GM23338 (cell line): ENCODE measurements around the gene CPNE5. TPM values are rescaled to one million over a fixed set of nuclear protein-coding genes. Genes with fewer than 3 reads are reported as not detected.

ENCODE experiments used
- ATAC-seq: fragments of 200-7000 bp; cut with Tn5 transposase; 3 replicates; pipeline ENCODE4 v1.9.1; 2020
- DNase-seq: peaks from one replicate; pipeline ENCODE4 v3.0.0-alpha.2; 2015; ENCODE audit warnings: low spot score
- H2AFZ ChIP-seq: fragments of 200-600 bp; sonication (generic); 2 replicates; pipeline ENCODE4 v1.8.0; 2016; ENCODE audit warnings: antibody characterized with exemption, mild to moderate bottlenecking, moderate library complexity
- H3F3A ChIP-seq: fragments of 200-600 bp; sonication (generic); replicated peaks from 2 replicates; pipeline ENCODE4 v1.8.0; 2017; ENCODE audit warnings: antibody characterized with exemption, mixed run types, low read depth
- H3K27ac ChIP-seq: fragments of 200-600 bp; sonication (generic); 2 replicates; pipeline ENCODE4 v1.6.1; 2016; ENCODE audit warnings: low read depth
- H3K27me3 ChIP-seq: fragments of 200-600 bp; sonication (generic); 2 replicates; pipeline ENCODE4 v1.8.0; 2016; ENCODE audit warnings: mild to moderate bottlenecking, mixed run types, moderate library complexity; ENCODE audit not compliant: insufficient read depth
- H3K36me3 ChIP-seq: fragments of 200-600 bp; sonication (generic); 2 replicates; pipeline ENCODE4 v1.8.0; 2016; ENCODE audit warnings: mild to moderate bottlenecking; ENCODE audit not compliant: insufficient read depth
- H3K4me1 ChIP-seq: fragments of 200-600 bp; sonication (generic); 2 replicates; pipeline ENCODE4 v1.8.0; 2016; ENCODE audit warnings: mild to moderate bottlenecking, moderate library complexity; ENCODE audit not compliant: insufficient read depth
- H3K4me2 ChIP-seq: fragments of 200-600 bp; sonication (generic); 2 replicates; pipeline ENCODE4 v1.7.1; 2017; ENCODE audit warnings: mixed run types
- H3K4me3 ChIP-seq: fragments of 200-600 bp; sonication (generic); 2 replicates; pipeline ENCODE4 v1.6.1; 2016; ENCODE audit warnings: mixed run types
- H3K79me2 ChIP-seq: fragments of 200-600 bp; sonication (generic); replicated peaks from 2 replicates; pipeline ENCODE4 v1.8.0; 2017; ENCODE audit warnings: mild to moderate bottlenecking; ENCODE audit not compliant: insufficient read depth
- H3K9me2 ChIP-seq: fragments of 200-600 bp; sonication (generic); 2 replicates; pipeline ENCODE4 v1.8.0; 2017; ENCODE audit not compliant: insufficient read depth
- H4K20me1 ChIP-seq: fragments of 200-600 bp; sonication (generic); replicated peaks from 2 replicates; pipeline ENCODE4 v1.8.0; 2017; ENCODE audit warnings: mild to moderate bottlenecking; ENCODE audit not compliant: insufficient read depth
- H3K27ac Mint-ChIP-seq: 2 replicates; pipeline ENCODE4 v1.8.0; 2020; ENCODE audit warnings: inconsistent platforms, mild to moderate bottlenecking, moderate library complexity, mixed read lengths
- H3K27me3 Mint-ChIP-seq: 3 replicates; pipeline ENCODE4 v1.8.0; 2022; ENCODE audit warnings: low read depth, mild to moderate bottlenecking, moderate library complexity, mixed read lengths, inconsistent platforms; ENCODE audit not compliant: insufficient read depth, poor library complexity
- H3K36me3 Mint-ChIP-seq: 3 replicates; pipeline ENCODE4 v1.8.0; 2021; ENCODE audit warnings: low read depth, mild to moderate bottlenecking, inconsistent platforms, moderate library complexity, mixed read lengths
- H3K4me1 Mint-ChIP-seq: 3 replicates; pipeline ENCODE4 v1.8.0; 2020; ENCODE audit warnings: mild to moderate bottlenecking, inconsistent platforms, mixed read lengths
- H3K4me3 Mint-ChIP-seq: 3 replicates; pipeline ENCODE4 v1.8.0; 2021; ENCODE audit warnings: moderate library complexity, mild to moderate bottlenecking, inconsistent platforms, mixed read lengths
- H3K9me3 Mint-ChIP-seq: 3 replicates; pipeline ENCODE4 v1.8.0; 2020; ENCODE audit warnings: moderate library complexity, mild to moderate bottlenecking, inconsistent platforms, mixed read lengths
- CREB1 ChIP-seq: fragments of 250-450 bp; sonication (Bioruptor Pico); IDR thresholded peaks from 2 replicates; pipeline ENCODE4 v1.5.0; 2020; ENCODE audit warnings: low read depth, mild to moderate bottlenecking, moderate library complexity
- ETS1 ChIP-seq: IDR thresholded peaks from 2 replicates; pipeline ENCODE4 v1.6.1; 2016; ENCODE audit warnings: antibody characterized with exemption
- EZH2 ChIP-seq: fragments of 200-600 bp; sonication (generic); IDR thresholded peaks from one replicate; pipeline ENCODE4 v1.8.0; 2017; ENCODE audit warnings: antibody characterized with exemption, mild to moderate bottlenecking, low read depth; ENCODE audit not compliant: unreplicated experiment
- EZH2phosphoT487 ChIP-seq: fragments of 200-600 bp; sonication (generic); IDR thresholded peaks from one replicate; pipeline ENCODE4 v1.8.1; 2018; ENCODE audit warnings: antibody characterized with exemption; ENCODE audit not compliant: unreplicated experiment
- JUNB ChIP-seq: IDR thresholded peaks from one replicate; pipeline ENCODE4 v1.6.1; 2016; ENCODE audit warnings: antibody characterized with exemption; ENCODE audit not compliant: unreplicated experiment
- NANOG ChIP-seq: IDR thresholded peaks from 2 replicates; pipeline ENCODE4 v1.6.1; 2016; ENCODE audit warnings: antibody characterized with exemption, borderline replicate concordance
- POLR2AphosphoS5 ChIP-seq: IDR thresholded peaks from 2 replicates; pipeline ENCODE4 v1.6.1; 2016; ENCODE audit warnings: antibody characterized with exemption, low read depth
- ZNF114 ChIP-seq: fragments of 250-450 bp; sonication (Bioruptor Pico); IDR thresholded peaks from 2 replicates; pipeline ENCODE4 v1.5.0; 2020; ENCODE audit warnings: mild to moderate bottlenecking, moderate library complexity
- ZNF331 ChIP-seq: fragments of 250-450 bp; sonication (Bioruptor Pico); IDR thresholded peaks from 2 replicates; pipeline ENCODE4 v1.5.0; 2020; ENCODE audit warnings: low read depth, mild to moderate bottlenecking, moderate library complexity
- polyA plus RNA-seq: library from polyadenylated mRNA; unstranded; fragments of >200 nt; fragmentation: Nextera tagmentation; extraction: Ambion mirVana; gene quantifications from 2 replicates; pipeline ENCODE4 v1.2.1, GENCODE V29; 2016
- total RNA-seq: library from RNA; depleted of rRNA; stranded (reverse); fragments of >200 nt; shearing (Covaris generic); gene quantifications from 2 replicates; pipeline ENCODE4 v1.2.3, GENCODE V29; 2014
- TF ChIP-seq, protein P1 (sequence below), 2 experiments: fragments of 200-600 bp in 1 of 2; sonication (generic) in 1 of 2; conservative IDR thresholded peaks; 2 replicates each; pipeline versions ENCODE4 v1.5.1 to v1.6.1; 2016 to 2017; ENCODE audit warnings: antibody characterized with exemption in 2 of 2, low read depth in 2 of 2, mild to moderate bottlenecking in 2 of 2, moderate library complexity in 1 of 2
- TF ChIP-seq, protein P2 (sequence below): IDR thresholded peaks from one replicate; pipeline ENCODE4 v1.6.1; 2018; ENCODE audit warnings: antibody characterized with exemption; ENCODE audit not compliant: unreplicated experiment

Gene CPNE5
- total and polyA plus RNA-seq, 2 experiments from 2014 or later: 0.14 to 0.42 TPM

- Mint-ChIP-seq H3K4me3 (no peak overlapping the region), H3K27ac (no peak overlapping the region), H3K36me3 (peaks cover 64% of the 10 kb centered on the region), H3K4me1 (peaks cover 61% of the 10 kb centered on the region), H3K9me3 (peaks cover 7% of the 10 kb centered on the region; the same call in 2 of the 3 replicates), H3K27me3 (peaks cover 10% of the 10 kb centered on the region)
- H3K4me1 ChIP-seq: peaks cover 11% of the 10 kb centered on the region
- H2AFZ ChIP-seq: no peak overlapping the region
- 0 out of 2 replicates have a peak, but pooled peaks cover 3% of the 10 kb centered on the region for H3F3A ChIP-seq
- H3K27ac ChIP-seq: no peak overlapping the region; the same call in 1 of the 2 replicates
- peaks cover 92% of the 10 kb centered on the region for H3K79me2 ChIP-seq
- TF ChIP-seq ZNF331 (CRISPR knock-in tag) (no peak), EZH2 (no peak), ETS1 (no peak), ZNF114 (no peak), JUNB (no peak), POLR2AphosphoS5 (no peak), CREB1 (no peak)
- H3K4me2 ChIP-seq: no peak overlapping the region
- H3K36me3 ChIP-seq: peaks cover 12% of the 10 kb centered on the region
- H4K20me1 ChIP-seq: peaks cover 42% of the 10 kb centered on the region
- no peak for ATAC-seq
- H3K4me3 ChIP-seq: no peak overlapping the region
- no peaks in the 10 kb centered on the region for H3K9me2 ChIP-seq
- no peak for DNase-seq
- H3K27me3 ChIP-seq: no peaks in the 10 kb centered on the region
Observed at GRCh38 chr6:36862848-36863382, 23.7 kb upstream of the CPNE5 start.

DNA sequence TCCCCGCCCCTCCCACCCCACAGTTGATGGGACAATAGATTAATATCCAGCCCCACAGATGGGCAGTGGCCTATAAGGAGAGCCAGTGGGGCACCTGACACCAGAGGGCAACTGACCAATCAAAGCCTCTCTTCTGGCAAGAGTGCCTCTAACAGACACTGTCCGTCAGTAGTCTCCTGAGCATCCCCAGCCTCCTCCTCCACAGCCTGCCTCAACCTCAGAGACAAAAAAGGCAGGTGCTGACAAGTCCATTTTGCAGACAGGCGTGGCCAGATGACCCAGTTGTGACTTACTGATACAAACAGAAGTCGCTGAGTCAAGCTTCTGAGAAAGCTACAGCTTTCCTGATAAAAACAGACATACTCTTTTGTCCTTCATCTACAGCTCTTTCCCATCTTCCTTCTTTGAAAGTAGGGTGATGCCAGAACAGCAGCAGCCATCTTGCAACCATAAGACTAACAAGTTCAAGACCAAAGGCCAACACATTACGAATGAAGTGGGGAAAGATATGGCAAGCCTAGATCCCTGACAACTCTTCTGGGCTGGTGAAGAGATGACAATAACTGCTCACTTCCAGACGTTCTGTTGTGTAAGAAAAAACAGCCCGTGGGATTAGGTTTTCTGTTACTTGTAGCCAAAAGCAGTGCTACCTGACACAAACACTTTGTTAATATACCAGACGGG, 23.1 kb upstream of the CPNE5 start:
- no peak overlapping the region for H3K4me3 ChIP-seq
- Mint-ChIP-seq H3K27ac (no peak overlapping the region), H3K27me3 (peaks cover 10% of the 10 kb centered on the region), H3K4me1 (peaks cover 56% of the 10 kb centered on the region), H3K4me3 (no peak overlapping the region), H3K9me3 (peaks cover 11% of the 10 kb centered on the region; the same call in 2 of the 3 replicates), H3K36me3 (peaks cover 65% of the 10 kb centered on the region)
- H3K27me3 ChIP-seq: no peaks in the 10 kb centered on the region
- DNase-seq (no peak), ATAC-seq (no peak)
- no peak overlapping the region for H2AFZ ChIP-seq
- peaks cover 36% of the 10 kb centered on the region for H4K20me1 ChIP-seq
- H3K4me2 ChIP-seq: no peak overlapping the region
- H3F3A ChIP-seq: 0 out of 2 replicates have a peak, but pooled peaks cover 3% of the 10 kb centered on the region
- H3K9me2 ChIP-seq: no peaks in the 10 kb centered on the region
- H3K79me2 ChIP-seq: peaks cover 92% of the 10 kb centered on the region
- H3K36me3 ChIP-seq: peaks cover 17% of the 10 kb centered on the region
- no peak overlapping the region; the same call in 1 of the 2 replicates for H3K27ac ChIP-seq
- peaks cover 13% of the 10 kb centered on the region for H3K4me1 ChIP-seq
- TF ChIP-seq EZH2 (no peak), EZH2phosphoT487 (no peak), CREB1 (no peak), NANOG (no peak), ETS1 (no peak), POLR2AphosphoS5 (no peak)
- TF ChIP-seq, protein P1, sequence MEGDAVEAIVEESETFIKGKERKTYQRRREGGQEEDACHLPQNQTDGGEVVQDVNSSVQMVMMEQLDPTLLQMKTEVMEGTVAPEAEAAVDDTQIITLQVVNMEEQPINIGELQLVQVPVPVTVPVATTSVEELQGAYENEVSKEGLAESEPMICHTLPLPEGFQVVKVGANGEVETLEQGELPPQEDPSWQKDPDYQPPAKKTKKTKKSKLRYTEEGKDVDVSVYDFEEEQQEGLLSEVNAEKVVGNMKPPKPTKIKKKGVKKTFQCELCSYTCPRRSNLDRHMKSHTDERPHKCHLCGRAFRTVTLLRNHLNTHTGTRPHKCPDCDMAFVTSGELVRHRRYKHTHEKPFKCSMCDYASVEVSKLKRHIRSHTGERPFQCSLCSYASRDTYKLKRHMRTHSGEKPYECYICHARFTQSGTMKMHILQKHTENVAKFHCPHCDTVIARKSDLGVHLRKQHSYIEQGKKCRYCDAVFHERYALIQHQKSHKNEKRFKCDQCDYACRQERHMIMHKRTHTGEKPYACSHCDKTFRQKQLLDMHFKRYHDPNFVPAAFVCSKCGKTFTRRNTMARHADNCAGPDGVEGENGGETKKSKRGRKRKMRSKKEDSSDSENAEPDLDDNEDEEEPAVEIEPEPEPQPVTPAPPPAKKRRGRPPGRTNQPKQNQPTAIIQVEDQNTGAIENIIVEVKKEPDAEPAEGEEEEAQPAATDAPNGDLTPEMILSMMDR (conservative IDR thresholded peaks at IDR 0.05; ENCODE audit: low read depth in 2 of 2): no peak
- TF ChIP-seq, protein P2, sequence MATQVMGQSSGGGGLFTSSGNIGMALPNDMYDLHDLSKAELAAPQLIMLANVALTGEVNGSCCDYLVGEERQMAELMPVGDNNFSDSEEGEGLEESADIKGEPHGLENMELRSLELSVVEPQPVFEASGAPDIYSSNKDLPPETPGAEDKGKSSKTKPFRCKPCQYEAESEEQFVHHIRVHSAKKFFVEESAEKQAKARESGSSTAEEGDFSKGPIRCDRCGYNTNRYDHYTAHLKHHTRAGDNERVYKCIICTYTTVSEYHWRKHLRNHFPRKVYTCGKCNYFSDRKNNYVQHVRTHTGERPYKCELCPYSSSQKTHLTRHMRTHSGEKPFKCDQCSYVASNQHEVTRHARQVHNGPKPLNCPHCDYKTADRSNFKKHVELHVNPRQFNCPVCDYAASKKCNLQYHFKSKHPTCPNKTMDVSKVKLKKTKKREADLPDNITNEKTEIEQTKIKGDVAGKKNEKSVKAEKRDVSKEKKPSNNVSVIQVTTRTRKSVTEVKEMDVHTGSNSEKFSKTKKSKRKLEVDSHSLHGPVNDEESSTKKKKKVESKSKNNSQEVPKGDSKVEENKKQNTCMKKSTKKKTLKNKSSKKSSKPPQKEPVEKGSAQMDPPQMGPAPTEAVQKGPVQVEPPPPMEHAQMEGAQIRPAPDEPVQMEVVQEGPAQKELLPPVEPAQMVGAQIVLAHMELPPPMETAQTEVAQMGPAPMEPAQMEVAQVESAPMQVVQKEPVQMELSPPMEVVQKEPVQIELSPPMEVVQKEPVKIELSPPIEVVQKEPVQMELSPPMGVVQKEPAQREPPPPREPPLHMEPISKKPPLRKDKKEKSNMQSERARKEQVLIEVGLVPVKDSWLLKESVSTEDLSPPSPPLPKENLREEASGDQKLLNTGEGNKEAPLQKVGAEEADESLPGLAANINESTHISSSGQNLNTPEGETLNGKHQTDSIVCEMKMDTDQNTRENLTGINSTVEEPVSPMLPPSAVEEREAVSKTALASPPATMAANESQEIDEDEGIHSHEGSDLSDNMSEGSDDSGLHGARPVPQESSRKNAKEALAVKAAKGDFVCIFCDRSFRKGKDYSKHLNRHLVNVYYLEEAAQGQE: no peak
